HTERT RPE-1 (cell line): ENCODE results near the gene BPIFB2.

ENCODE experiments used
- in situ Hi-C: fragments of 300-500 bp; cut with MboI; formaldehyde crosslinking; loops from 4 replicates; pipeline ENCODE4 v1.14.3; 2020; ENCODE audit warnings: low sequenced_read_pairs

The BPIFB2 gene

DNA sequence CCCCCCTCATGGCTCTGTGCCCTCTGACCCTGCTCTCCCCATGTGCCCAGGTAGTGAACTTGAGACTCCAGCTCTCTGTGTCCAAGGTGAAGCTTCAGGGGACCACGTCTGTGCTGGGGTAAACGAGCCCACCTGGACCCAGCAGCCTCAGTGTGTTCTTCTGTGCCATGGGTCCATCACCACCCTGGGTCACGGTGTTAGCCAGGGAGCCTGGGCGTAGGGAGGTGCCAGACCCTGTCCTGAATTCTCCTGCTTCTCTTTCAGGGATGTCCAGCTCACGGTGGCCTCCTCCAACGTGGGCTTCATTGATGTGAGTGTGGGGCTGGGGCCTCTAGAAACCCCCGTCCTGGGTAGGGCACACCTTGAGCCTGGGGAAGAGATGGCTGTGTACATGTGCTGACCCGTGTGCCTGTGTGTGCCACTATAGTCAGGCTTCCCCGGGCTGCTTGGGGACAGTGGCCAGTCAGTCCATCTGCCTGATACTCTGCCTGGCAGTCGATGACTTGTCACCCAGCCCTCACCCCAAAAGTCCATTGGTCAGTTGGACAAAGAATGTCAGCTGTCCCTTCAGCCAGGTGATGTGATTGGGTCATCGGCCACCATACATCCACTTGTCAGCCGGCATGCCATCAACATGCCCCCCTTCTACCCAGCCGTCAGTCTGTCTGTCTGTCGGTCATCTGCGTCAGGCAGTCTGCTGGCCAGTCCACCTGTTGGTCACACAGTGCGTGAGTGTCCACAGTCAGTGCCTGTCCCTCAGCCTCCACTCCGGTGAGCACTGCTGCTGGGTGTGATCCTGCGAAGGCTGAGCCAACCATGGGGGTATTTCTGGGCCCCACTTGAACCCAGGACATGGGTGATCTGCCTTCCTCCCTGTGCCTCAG, 13.0 kb downstream of the BPIFB2 start:
- in situ Hi-C loops, result no loop called here

DNA sequence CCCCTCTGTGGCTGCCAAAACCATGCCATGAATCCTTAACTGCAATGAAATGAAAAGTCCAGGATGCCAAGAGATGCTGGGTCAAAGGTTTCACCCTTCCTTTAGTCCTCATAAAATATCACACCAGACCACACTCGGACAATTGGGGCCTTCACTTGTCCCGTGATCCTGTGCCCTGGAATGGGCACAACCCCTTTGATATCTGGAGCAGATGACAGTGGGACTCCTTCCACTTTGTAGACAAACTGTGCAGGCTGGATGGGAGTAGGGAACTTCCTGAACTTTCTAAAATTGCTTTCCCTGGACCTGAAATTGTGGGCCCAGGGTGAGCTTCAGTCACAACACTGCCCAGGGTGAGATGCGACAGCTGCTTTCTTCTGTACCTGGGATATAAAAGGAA, 14.4 kb downstream of the BPIFB2 start:
- in situ Hi-C loops, result no loop called here

DNA sequence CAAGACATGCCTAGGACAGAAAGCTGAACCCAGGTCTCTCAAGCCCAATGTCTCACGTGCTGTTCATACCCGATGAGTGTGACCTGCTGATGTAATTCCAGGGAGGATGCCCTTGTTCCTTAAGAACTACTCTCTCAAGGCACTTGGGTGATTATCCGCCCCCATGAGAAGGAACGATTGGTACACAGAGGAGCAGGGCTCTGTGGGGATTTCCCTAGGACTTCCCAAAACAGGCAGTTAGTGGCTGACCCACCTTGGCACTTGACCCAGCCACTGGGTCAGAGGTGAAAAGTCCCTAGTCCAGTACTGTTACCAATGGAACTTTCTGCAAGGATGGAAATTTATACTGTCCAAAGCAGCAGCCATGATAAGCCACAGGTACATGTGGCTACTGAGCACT, 14.8 kb downstream of the BPIFB2 start:
- in situ Hi-C loops, result no loop called here

DNA sequence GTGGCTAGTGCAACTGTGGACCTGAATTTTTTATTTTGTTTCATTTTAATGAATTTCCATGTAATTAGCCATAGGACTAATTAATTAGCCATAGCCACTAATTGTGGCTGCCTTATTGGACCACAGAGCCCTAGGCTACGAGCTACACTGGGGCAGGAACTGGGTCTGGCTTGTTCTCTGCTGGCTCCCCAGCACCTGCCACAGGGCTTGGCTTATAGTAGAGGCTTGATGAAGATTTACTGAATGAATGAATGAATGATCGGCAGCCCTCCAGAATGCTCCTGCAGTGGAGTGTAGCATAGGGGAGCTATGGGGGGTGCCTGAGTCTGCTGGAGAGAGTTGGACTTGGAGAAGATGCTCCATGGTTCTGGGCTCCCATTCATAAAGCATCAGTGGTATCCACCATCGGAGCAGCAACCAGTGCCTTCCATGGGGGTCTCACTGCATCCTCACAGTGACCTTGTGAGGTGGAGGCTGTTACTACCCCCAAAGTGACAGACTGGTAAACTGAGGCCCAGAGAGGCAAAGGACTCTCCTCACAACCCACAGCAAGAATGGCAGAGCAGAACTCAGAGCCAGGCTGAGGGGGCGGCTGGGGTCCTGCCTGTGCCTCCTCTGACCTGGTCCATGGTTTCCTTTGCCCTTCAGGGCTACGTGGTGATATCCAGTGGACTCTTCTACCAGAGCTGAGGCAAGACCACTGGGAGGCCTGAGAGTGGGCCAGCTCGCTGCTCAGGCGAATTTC, 15.4 kb downstream of the BPIFB2 start:
- in situ Hi-C loops, result no loop called here

DNA sequence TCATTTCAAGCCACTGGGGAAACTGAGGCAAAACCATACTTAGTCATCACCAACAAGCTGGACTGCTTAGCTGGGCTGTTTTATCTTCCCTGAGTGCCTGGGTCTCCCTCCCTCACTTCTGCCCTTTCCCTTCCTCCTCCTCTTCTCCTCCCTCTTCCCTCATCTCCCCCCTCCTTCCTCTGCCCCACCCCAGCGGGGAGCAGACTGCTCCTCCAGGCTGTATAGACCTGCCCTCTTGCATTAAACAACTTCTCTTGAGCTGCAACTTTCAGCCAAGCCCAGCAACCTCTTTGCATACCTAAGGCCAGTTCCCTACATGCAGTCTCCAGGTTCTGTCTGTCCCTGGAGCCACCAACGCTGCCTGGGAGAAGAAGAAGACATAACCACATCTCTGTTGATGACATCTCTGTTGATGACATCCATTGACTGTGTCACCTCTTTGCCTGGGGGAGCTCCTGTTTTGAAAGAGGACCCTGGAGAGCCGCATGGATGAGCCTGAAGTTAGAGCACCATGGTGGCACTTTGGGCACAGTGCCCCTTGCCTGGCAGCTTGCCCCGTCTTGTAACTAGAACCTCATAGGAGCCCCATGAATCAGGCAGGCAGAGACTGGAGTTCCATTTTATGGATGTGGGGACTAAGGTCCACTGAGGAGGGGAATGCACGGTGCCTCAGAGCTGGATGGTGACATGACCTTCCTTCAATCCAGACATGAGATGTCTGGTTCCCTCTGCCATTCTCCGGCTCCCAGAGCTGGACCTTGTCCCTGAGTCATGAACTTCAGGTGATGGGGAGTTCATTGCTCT, 16.1 kb downstream of the BPIFB2 start:
- in situ Hi-C loops, result no loop called here

DNA sequence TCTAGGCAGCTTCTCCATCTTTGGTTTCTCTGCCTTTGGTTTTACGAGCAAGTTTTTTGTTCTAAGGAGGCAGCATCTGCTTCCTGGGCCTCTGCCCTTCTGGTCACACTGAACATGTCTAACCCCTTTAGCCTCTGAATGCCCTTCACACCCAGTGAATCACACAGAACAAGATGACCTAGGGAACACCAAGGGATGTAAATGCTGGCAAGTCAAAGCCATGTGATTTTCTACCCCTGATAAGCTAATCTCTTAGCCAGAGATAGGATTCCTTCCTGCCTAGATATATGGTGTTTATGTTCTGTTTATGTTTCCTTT, 16.7 kb downstream of the BPIFB2 start:
- in situ Hi-C loops, result no loop called here

DNA sequence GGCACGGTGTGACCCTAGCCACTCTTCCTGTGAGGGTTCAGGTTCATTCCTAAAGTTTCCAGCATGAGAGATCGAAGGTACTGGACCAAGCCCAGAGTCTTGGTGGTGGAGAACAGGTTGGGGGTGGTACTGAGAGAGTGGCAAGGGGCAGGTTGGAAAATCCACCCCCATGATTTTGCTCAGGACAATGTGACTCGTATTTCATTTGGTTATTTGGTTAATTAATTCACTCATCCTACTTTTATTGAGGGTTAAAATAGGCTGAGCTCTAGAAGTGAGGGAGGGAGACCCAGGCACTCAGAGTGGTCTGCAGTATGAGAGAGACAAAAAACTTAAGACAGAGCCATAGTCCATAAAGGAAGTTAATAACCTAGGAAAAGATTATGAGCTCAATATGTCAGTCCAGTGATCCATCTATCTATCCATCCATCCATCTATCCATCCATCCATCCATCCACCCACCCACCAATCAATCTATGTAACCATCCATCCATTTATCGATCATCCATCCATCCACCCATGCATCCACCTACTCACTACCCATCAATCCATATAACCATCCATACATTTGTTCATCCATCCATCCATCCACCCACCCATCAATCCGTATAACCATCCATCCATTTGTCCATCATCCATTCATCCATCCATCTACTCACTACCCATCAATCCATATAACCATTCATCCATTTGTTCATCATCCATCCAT, 17.3 kb downstream of the BPIFB2 start:
- in situ Hi-C loops, result no loop called here

DNA sequence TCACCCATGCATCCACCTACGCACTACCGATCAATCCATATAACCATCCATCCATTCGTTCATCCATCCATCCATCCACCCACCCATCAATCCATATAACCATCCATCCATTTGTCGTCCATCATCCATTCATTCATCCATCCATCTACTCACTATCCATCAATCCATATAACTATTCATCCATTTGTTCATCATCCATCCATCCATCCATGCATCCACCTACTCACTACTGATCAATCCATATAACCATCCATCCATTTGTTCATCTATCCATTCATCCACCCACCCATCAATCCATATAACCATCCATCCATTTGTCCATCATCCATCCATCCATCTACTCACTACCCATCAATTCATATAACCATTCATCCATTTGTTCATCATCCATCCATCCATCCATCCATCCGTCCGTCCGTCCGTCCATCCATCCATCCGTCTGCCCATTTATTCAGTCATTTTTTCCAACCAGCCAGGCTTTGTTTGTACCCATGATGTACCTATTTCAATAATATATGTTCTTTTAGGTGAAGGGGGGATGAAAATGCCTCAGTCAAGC, 17.9 kb downstream of the BPIFB2 start:
- in situ Hi-C loops, result no loop called here

DNA sequence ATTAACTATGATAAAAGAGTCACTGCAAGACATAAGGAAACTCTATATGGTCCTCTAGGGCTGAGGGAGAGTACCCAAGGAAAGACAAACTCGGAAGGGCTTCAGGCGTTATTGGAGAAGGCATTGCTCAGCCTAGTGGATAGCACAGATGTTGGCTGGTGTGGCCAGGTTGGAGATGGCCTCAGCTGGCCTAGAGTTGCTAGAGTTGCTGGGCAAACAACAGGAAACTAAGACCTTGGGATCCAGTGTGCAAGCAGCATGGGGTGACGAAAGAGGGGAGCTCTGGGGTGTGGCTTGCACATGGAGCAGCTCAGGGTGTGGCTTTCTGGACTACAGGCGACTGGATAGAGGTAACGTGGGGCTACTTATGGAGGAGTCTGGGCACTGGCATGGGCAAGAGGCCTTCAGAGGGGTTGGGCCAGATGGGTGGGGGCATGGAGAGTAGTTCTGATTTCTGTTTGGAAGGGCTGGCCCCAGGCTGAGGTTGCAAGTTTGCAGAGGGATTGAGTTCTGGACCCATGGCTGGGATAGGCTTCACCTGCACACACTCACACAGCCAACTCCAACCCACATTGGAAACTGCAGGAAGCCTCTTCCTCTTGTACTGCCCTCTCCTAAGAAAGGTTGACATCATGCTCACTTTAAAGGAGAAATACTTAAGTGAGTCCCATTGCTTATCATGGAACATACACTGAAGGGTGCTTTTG, 18.7 kb downstream of the BPIFB2 start:
- in situ Hi-C loops, result no loop called here

DNA sequence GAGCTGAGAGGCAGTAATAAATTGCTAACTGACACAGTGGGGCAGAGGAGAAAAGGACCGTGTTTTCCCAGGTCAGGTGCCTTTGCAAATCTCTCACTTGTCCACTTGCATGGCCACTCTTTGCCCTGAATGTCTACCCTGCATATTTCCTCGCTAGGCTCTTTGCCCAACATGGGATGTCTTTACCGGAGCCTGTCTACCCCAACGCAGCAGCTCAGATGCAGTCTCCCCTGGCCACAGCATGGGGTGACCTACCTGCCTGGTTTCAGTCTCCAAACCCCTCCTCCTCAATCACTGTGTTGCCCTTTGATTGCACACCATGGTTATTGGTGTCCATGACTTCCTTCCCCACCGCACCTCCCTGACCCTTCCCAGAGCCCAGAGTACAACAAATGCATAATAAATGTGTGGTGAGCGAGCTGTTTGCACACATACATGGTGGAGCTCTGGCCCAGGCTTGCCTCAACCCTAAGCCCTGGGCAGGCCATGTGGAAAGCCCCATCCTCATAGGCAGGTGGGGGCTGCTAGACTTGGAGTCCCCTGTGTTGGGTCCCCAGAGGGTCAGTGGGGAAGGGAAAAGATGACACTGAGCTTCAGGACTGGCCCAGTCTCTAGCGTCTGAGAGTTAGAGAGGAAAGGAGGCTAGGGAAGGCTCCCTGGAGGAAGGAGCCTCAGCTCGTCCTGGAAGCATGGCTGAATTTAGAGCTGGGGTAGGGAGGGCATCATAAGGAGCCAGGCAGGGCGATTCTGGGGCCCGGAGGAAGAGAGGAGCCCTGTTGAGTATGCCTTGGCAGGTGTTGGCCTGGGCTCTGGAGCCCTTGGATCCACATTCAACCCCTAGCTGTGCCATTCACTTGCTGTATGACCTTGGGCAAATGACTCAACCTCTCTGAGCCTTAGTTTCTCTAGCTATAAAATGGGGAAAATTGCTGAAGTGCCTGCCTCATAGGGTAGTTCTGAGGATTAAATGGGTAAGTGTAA, 19.6 kb downstream of the BPIFB2 start:
- in situ Hi-C loops, result no loop called here

DNA sequence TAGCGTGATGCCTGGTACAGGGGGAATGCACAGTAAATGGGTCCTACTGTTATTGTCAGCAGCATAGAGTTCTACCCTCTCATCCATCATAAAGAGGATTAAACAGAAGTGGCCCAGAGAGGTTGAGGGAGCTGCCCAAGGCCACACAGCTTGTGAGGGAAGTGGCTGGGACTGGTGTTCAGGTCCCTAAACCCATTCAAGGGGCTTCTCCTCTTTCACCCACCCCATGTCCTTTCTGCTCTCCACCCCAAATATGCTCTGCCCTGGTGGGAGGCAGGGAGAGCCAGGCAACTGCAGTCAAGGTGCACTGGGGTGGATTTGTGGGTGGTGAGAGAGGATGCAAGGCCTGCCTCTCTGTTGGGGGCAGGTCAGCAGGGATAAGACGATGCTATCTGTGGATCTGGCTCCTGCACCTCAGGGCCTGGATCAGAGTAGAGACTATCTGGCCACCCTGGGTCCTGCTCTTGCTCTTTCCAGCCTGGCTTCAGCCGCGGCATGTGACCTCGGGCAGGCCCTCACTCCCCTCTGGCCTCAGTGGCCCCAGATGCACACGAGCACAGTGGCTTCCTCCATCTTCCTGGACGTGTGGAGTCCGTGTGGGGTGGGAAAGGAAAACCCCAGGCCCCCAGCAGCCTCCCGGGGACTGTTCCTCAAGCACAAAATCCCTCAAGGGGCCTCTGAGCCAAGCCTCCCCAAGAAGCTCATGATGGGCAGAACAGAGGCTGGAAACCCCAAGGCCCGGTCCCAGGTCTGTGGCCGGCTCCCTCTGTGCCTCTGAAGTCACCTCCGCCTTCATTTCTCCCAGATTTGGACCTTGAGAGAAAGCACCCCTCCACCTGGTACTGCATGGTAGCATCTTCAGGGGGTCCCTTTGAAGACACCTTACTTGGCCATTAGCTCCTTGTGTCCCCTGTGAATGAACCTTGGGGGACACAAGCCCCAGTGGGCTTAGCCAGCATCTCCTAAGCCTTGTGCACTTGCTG, 20.6 kb downstream of the BPIFB2 start:
- in situ Hi-C loops, result no loop called here

DNA sequence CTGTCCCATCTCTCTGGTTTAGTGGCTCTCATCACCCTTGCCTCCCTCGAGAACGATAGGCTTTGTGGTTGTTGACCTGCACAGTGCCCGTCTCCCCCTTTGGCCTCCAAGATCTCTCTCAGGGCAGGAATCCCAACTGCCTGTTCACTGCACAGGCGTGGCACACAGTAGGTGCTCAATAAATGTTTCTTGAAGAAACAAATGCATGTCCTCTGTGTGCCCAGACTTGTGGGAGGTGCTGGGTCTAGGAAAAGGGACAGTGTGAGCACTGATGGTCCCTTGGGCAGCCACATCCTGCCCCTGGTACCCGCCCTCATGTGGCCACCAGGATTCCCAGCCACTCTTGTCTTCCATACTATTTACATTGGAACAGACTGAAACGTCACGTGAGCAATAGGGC, 21.4 kb downstream of the BPIFB2 start:
- in situ Hi-C loops, result no loop called here

DNA sequence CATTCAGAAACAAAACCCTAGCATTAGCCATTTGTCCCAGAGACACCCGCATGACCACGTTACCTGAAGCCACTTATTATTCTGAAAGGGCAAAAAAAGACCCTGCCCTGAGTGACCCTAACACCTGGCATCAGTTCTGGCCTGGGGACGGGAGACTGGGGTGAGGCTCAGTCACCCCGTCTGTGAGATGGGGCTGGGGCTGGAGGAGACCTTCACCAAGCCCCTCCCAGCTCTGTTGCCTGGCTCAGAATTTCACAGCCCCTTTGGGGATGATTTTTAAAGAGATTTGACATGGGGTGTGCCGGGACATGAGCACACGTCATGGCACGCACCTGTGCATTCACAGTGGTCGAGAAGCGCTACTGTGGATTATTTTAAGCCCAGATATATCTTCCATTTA, 22.6 kb downstream of the BPIFB2 start:
- in situ Hi-C loops, result no loop called here

DNA sequence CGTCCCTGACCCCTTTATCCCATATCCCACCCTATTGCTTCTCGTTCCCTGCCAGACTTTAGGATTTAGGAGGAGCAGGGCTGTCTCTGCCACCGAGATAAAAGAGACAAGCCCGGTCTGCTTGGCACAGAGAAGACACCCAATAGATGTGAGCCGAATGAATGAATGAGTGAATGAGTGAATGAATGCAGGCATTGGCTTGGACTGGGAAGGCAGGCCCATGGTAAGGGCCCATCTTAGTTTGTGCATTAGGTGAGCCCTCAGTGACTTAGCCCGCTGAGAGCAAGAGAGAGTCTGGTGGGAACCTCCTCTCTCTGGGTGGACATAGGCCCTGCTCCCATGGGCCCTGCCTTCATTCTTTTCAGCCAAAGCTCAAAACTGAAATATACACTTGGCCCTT, 23.1 kb downstream of the BPIFB2 start:
- in situ Hi-C loops, result no loop called here

DNA sequence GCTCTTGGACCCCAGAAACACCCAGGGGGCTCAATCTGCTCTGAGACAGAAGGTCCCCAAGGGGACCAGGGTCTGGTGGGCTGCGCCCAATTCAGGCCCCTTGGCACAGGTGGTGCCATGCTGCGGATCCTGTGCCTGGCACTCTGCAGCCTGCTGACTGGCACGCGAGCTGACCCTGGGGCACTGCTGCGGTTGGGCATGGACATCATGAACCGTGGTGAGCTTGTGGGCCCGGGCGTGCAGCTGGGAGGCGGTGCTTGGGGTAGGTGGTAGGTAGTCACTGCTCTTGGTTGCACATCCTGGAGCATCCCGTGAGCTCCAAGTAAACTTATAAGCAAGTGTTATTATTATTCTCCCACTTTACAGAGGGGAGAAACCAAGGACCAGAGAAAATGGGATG, 24.0 kb downstream of the BPIFB2 start, which contains the start of gene BPIFB6:
Gene BPIFB6 (plus strand): TSS at position 118 of the 400 bp plus-strand sequence. CDS start 0 bp downstream, at position 118.
- in situ Hi-C loops, result no loop called here

DNA sequence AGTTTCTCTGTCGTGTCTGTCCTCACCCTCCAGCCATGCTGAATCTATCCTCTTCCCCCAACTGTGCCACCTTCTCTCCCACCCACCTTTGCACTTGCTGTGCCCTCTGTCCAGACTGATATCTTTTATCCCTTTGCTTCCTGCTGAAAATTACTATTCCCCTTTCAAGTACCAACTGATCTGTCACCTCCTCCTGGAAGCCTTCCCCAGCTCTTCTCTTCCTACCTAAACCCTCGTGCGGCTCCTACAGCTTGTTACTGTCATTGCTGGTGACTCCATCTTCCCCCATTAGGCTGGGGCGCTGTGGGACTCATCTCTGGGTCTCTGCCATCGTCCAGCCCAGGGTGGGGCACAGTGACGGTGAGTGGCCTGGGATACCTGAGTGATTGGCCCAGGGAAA, 25.1 kb downstream of the BPIFB2 start:
- in situ Hi-C loops, result no loop called here

DNA sequence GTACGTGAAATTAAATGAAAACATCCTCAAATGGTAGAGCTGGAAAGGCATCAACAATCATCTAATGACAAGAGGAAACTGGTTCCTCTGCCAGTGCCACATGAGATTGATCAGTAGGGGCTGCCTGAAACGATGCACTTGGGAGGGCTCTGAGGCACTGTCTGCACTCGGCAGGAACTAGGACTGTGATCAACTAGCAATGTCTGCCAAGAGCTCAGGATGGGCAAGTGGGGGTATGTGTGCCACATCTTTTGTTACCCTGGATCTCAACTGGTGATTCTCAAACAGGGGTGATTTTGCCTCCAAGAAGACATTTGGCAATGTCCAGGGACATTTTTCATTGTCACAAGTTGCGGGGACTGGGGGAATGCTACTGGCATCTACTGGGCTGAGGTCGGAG, 25.9 kb downstream of the BPIFB2 start:
- in situ Hi-C loops, result no loop called here

DNA sequence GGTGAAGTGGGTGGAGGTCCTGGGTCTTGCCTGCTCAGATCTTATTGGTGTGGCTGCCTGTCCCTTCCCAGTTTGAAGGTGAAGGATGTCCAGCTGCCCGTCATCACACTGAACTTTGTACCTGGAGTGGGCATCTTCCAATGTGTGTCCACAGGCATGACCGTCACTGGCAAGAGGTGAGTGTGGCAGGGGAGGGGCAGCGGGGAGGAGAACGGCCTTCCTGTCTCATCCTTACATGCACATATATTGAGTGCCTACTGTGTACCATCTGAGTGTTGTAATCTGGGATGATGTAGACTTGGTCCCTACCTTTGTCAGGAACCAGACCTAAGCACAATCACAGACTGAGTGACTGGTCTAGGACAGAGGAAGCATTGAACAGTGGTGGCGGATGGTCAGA, 26.6 kb downstream of the BPIFB2 start:
- in situ Hi-C loops, result no loop called here
